Mesothelial cell of epicardium (in vitro differentiated cells): ENCODE measurements around the gene GPRIN3. TPM values are rescaled to one million over a fixed set of nuclear protein-coding genes. Genes with fewer than 3 reads are reported as not detected.
A peak's percentile ranks its signal among the peaks of the same experiment; 100 is the strongest.

Source experiments
- DNase-seq, 2 experiments: peaks; one replicate each; pipeline ENCODE4 v3.0.0; 2021; ENCODE audit warnings: low spot score in 2 of 2; ENCODE audit not compliant: unreplicated experiment in 2 of 2
- H3K27ac Mint-ChIP-seq: 2 replicates; pipeline ENCODE4 v1.8.0; 2021; ENCODE audit warnings: mixed read lengths
- H3K27me3 Mint-ChIP-seq: 2 replicates; pipeline ENCODE4 v1.8.0; 2021; ENCODE audit warnings: low read depth, mixed read lengths
- H3K36me3 Mint-ChIP-seq: 2 replicates; pipeline ENCODE4 v1.8.0; 2021; ENCODE audit warnings: mixed read lengths
- H3K4me1 Mint-ChIP-seq: 2 replicates; pipeline ENCODE4 v1.8.0; 2021; ENCODE audit warnings: mixed read lengths
- H3K4me3 Mint-ChIP-seq: 2 replicates; pipeline ENCODE4 v1.8.0; 2021; ENCODE audit warnings: mild to moderate bottlenecking, moderate library complexity, mixed read lengths
- H3K9me3 Mint-ChIP-seq: 2 replicates; pipeline ENCODE4 v1.8.0; 2021; ENCODE audit warnings: mixed read lengths
- total RNA-seq: library from RNA; stranded (reverse); gene quantifications from 3 replicates; pipeline ENCODE4 v1.2.1, GENCODE V29; 2021
- TF ChIP-seq, protein P1 (sequence below): fragments of 200-600 bp; sonication (generic); IDR thresholded peaks from one replicate; pipeline ENCODE4 v1.5.0; 2021; ENCODE audit warnings: antibody characterized with exemption; ENCODE audit not compliant: unreplicated experiment

Gene GPRIN3
- total RNA-seq, 1 donor from 2014 or later: 1.5 TPM

DNA sequence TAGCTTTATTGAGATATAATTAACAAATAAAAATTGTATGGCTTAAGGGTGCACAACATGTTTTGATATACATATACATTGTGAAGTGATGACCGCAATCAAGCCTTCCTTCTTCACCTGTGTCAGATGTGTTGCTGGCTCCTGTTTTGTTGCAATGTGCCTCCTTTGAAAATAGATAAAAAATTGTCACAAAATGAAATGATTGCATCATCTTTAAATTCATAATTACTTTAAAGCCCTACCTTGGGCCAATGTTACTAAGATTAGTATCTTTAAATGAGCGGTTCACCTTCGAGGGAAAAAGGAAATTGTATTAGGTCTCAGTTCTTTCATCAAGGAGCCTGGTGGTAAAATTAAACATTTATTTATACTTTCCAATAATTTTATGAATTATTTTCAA, 77.3 kb downstream of the GPRIN3 start:
- no peak overlapping the region for H3K27ac Mint-ChIP-seq
- no peaks in the 10 kb centered on the region for H3K27me3 Mint-ChIP-seq
- TF ChIP-seq, protein P1, sequence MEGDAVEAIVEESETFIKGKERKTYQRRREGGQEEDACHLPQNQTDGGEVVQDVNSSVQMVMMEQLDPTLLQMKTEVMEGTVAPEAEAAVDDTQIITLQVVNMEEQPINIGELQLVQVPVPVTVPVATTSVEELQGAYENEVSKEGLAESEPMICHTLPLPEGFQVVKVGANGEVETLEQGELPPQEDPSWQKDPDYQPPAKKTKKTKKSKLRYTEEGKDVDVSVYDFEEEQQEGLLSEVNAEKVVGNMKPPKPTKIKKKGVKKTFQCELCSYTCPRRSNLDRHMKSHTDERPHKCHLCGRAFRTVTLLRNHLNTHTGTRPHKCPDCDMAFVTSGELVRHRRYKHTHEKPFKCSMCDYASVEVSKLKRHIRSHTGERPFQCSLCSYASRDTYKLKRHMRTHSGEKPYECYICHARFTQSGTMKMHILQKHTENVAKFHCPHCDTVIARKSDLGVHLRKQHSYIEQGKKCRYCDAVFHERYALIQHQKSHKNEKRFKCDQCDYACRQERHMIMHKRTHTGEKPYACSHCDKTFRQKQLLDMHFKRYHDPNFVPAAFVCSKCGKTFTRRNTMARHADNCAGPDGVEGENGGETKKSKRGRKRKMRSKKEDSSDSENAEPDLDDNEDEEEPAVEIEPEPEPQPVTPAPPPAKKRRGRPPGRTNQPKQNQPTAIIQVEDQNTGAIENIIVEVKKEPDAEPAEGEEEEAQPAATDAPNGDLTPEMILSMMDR: no peak
- peaks cover 12% of the 10 kb centered on the region for H3K4me1 Mint-ChIP-seq
- no peaks in the 10 kb centered on the region for H3K36me3 Mint-ChIP-seq
- peaks cover 4% of the 10 kb centered on the region for H3K9me3 Mint-ChIP-seq
- DNase-seq: no peak
- no peak overlapping the region for H3K4me3 Mint-ChIP-seq

DNA sequence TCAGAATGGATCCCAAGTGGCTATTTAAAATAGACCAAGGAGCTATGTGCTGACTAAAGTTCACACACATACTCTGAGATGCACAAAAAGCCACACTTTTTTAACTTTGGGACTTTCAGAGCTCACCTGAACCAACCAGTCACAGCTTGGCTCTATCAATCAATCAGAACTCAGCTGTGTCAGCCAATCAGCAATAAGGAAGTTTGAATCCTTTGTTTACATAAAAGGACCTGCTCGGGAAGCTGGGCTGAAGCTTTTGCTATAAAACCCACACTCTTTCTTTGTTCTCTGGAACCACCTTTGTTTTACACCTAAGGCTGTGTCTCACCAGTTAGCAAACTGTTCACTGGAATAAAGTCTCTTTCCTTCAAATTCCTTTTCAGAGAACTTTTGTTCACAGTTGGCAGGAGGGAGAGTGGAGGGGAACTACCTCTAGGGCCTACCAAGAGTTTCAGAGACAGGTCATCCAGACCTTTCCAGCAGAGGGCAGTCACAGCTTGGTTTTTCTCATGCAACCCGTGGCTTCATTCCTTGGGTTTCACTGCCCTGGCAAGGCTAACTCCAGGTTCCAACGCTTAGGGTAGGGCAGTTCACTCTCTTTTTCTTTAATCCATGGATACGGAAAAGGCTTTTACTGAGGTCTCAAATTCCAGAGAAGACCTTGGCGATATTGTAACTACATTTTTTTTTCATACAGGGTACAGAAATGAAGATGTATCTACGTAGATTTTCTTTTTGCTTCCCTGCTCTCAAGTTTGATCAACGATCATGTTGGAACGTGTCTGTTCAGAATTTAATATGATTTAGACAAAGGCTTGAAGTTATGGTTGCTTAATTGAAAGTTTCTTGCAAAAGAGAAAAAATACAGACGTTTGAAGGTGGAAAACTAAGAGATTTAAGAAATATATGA, 80.7 kb downstream of the GPRIN3 start:
- H3K4me3 Mint-ChIP-seq: peak overlapping the region; percentile 52
- H3K9me3 Mint-ChIP-seq: peaks cover 3% of the 10 kb centered on the region
- peak; percentile 30 to 73 for DNase-seq
- no peaks in the 10 kb centered on the region for H3K27me3 Mint-ChIP-seq
- TF ChIP-seq, protein P1: peak; percentile 70
- peak overlapping the region; percentile 6 for H3K27ac Mint-ChIP-seq
- no peaks in the 10 kb centered on the region for H3K36me3 Mint-ChIP-seq
- H3K4me1 Mint-ChIP-seq: peaks cover 14% of the 10 kb centered on the region

DNA sequence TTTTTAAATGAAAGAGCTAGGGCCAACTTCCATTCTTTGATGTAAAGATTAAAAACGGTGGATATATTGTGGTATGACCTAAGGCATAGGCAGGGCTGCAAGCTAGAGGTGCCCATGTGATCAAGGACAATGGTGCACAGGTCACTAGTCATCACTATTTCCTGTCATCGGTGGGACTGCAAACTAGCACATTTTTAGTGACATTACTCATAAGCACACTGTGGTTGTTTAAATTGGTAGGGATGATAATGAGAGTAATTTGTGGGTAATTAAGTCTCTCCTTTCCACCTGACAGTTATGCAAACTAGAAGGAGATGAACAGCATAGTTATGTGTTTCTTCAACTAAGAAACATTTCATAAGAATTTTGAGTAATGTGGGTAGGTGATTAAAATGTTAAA, 85.4 kb downstream of the GPRIN3 start:
- TF ChIP-seq, protein P1: no peak
- Mint-ChIP-seq H3K27ac (no peak overlapping the region), H3K4me3 (no peak overlapping the region), H3K9me3 (peaks cover 3% of the 10 kb centered on the region), H3K36me3 (no peaks in the 10 kb centered on the region), H3K27me3 (no peaks in the 10 kb centered on the region), H3K4me1 (peaks cover 12% of the 10 kb centered on the region)
- no peak for DNase-seq

DNA sequence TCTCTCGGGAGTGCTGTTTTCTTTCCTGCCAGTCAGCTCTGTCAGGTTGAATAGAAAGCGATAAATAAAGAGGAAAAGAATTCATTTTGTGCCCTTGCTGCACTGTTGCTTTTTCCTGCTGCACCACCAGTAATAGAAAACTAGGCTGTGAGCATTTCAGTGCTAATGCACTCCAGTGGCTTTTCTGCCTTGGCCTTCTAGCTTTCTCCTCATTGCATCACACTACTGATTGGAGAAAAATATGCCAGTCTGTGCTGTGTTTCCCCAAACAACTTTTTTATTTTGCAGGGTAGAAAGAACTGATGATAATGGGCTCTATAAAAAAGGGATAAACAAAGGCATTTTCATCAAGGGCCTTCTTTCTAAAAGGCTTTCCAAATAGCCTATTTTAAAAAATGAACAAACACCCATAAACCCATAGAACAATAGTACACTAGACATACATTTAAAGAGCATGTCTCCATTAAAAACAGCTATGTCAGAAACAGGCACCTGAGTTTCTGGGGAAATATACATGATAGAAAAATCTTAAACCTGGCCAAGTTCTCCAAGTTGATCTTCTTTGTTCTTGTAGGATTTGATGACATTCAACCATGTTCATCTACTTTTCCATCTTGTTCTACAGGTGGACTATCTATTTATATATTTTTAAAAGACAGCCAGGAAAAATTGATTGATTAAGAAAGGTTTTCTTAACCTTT, 86.3 kb downstream of the GPRIN3 start:
- no peaks in the 10 kb centered on the region for H3K36me3 Mint-ChIP-seq
- TF ChIP-seq, protein P1: no peak
- peaks cover 8% of the 10 kb centered on the region for H3K4me1 Mint-ChIP-seq
- peaks cover 3% of the 10 kb centered on the region for H3K9me3 Mint-ChIP-seq
- H3K27ac Mint-ChIP-seq: no peak overlapping the region
- H3K4me3 Mint-ChIP-seq: no peak overlapping the region
- no peak for DNase-seq
- no peaks in the 10 kb centered on the region for H3K27me3 Mint-ChIP-seq

DNA sequence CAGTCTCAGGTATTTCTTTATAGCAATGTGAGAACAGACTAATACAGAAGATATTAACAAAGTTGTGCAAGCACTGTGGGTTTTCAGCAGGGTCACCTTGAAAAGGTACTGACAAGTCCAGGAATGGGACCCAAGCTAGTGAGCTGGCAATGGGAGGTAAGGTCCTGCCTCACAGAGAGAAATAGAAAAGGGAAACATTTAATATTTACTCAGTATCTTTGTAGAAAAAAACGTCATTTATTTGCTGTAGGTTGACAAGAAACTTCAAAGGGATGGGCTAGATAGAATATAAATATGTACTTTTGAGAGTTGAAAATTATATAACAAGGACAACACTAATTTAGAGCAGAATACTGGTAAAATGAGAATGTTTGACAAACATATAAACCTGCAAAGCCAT, 89.0 kb downstream of the GPRIN3 start:
- peaks cover 3% of the 10 kb centered on the region for H3K9me3 Mint-ChIP-seq
- TF ChIP-seq, protein P1: no peak
- no peak overlapping the region for H3K27ac Mint-ChIP-seq
- no peak overlapping the region for H3K4me3 Mint-ChIP-seq
- H3K36me3 Mint-ChIP-seq: no peaks in the 10 kb centered on the region
- H3K4me1 Mint-ChIP-seq: peaks cover 2% of the 10 kb centered on the region
- DNase-seq: no peak
- H3K27me3 Mint-ChIP-seq: peaks cover 6% of the 10 kb centered on the region
